Tibial nerve (tissue), 4 donors: ENCODE data around the gene TMC2. TPM values are rescaled to one million over a fixed set of nuclear protein-coding genes. Genes with fewer than 3 reads are reported as not detected.

Experiments used
- DNase-seq, 2 donors: peaks; one replicate each; pipeline ENCODE4 v3.0.0-alpha.2; 2019; ENCODE audit warnings: low spot score in 2 of 2
- H3K27ac ChIP-seq, 4 donors: fragments of 200-600 bp; sonication (generic) in 3 of 4; one replicate each; pipeline ENCODE4 v1.5.1; 2017 to 2019; ENCODE audit warnings: mild to moderate bottlenecking in 1 of 4
- H3K27me3 ChIP-seq, 2 donors: fragments of 200-600 bp; sonication (generic) in 1 of 2; one replicate each; pipeline versions ENCODE4 v1.5.1 to v1.6.0; 2017 to 2019
- H3K36me3 ChIP-seq, 3 donors: fragments of 200-600 bp; sonication (generic); one replicate each; pipeline ENCODE4 v1.5.1; 2018 to 2019
- H3K4me1 ChIP-seq, 4 donors: fragments of 200-600 bp; sonication (generic) in 3 of 4; one replicate each; pipeline ENCODE4 v1.5.1; 2017 to 2019
- H3K4me3 ChIP-seq, 4 donors: fragments of 200-600 bp; sonication (generic) in 3 of 4; one replicate each; pipeline ENCODE4 v1.5.1; 2017 to 2019; ENCODE audit warnings: mild to moderate bottlenecking in 1 of 4, moderate library complexity in 1 of 4
- H3K9me3 ChIP-seq, 4 donors: fragments of 200-600 bp; sonication (generic) in 3 of 4; one replicate each; pipeline ENCODE4 v1.5.1; 2017 to 2019
- EP300 ChIP-seq, 2 donors: sonication (generic); formaldehyde crosslinking; IDR thresholded peaks; one replicate each; pipeline ENCODE4 v1.6.1; 2017; ENCODE audit warnings: antibody characterized with exemption in 2 of 2, mild to moderate bottlenecking in 1 of 2
- POLR2A ChIP-seq, 2 donors: fragments of 450-650 bp; IDR thresholded peaks; one replicate each; pipeline ENCODE4 v1.6.1; 2017; ENCODE audit warnings: antibody characterized with exemption in 2 of 2, mild to moderate bottlenecking in 2 of 2, moderate library complexity in 2 of 2
- WGBS, 2 donors: methylation state at CpG; one replicate each; pipeline ENCODE4 v1.1.5; 2018; 5-methylcytosine and 5-hydroxymethylcytosine counted together
- total RNA-seq, 4 donors: library from RNA; depleted of rRNA; stranded (reverse); fragments of >200 nt; gene quantifications; one replicate each; pipeline ENCODE4 v1.1.0, GENCODE V29; 2016
- TF ChIP-seq, protein P1 (sequence below), 5 experiments: fragments of 200-600 bp in 3 of 5; fragments of 450-650 bp in 2 of 5; sonication (generic) in 3 of 5; IDR thresholded peaks; one replicate each; pipeline ENCODE4 v1.5.1; 2016 to 2019; ENCODE audit warnings: antibody characterized with exemption in 5 of 5, mild to moderate bottlenecking in 3 of 5, moderate library complexity in 2 of 5

The TMC2 gene
- total RNA-seq, 4 donors from 2014 or later: 0.21 to 0.59 (median 0.26) TPM

DNA sequence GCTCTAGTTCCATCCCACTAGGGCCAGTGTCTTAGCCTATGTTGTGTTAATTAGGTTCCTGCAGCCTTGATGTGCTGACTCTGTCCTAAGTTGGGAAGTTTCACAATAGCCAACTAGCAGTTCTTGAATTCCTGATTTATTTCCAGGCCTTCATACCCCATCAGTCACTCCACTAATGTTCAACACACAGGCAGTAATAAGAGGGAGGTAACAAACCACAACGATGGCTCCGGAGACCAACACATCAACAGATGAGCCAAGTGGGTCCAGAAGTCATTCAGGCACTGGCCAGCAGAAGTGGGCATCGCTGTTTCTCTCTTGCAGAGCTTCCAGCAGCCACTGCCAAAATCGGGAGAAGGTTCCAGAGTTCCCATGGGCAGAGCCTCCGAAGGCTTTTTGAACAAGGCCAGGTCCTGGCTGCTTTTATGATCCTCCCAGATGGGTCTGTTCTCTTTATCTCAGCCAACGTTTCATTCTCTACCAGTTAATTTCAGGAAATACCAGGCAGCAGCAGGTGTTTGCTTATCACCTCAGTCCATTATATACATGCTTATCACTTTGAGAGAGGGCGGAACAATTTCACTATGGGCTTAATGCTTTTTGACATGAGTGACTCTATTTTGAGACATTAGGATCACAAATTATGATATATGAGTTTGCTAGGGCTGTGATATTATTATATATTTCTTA is 67.6 kb downstream of the TMC2 start:
- Histone ChIP-seq H3K4me3 (no peak overlapping the region), H3K36me3 (no peaks in the 10 kb centered on the region), H3K9me3 (peaks cover 0 to 27% (median 4%) of the 10 kb centered on the region in 4 donors), H3K4me1 (no peaks in the 10 kb centered on the region), H3K27me3 (no peaks in the 10 kb centered on the region), H3K27ac (no peak overlapping the region)
- DNase-seq: no peak
- 81 to 84% methylated on average over 7 of the region's 7 CpGs for WGBS, 2 donors
- TF ChIP-seq EP300 (IDR thresholded peaks at IDR 0.05) (no peak), POLR2A (IDR thresholded peaks at IDR 0.05) (no peak)
- TF ChIP-seq, protein P1, sequence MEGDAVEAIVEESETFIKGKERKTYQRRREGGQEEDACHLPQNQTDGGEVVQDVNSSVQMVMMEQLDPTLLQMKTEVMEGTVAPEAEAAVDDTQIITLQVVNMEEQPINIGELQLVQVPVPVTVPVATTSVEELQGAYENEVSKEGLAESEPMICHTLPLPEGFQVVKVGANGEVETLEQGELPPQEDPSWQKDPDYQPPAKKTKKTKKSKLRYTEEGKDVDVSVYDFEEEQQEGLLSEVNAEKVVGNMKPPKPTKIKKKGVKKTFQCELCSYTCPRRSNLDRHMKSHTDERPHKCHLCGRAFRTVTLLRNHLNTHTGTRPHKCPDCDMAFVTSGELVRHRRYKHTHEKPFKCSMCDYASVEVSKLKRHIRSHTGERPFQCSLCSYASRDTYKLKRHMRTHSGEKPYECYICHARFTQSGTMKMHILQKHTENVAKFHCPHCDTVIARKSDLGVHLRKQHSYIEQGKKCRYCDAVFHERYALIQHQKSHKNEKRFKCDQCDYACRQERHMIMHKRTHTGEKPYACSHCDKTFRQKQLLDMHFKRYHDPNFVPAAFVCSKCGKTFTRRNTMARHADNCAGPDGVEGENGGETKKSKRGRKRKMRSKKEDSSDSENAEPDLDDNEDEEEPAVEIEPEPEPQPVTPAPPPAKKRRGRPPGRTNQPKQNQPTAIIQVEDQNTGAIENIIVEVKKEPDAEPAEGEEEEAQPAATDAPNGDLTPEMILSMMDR (IDR thresholded peaks at IDR 0.05): no peak

DNA sequence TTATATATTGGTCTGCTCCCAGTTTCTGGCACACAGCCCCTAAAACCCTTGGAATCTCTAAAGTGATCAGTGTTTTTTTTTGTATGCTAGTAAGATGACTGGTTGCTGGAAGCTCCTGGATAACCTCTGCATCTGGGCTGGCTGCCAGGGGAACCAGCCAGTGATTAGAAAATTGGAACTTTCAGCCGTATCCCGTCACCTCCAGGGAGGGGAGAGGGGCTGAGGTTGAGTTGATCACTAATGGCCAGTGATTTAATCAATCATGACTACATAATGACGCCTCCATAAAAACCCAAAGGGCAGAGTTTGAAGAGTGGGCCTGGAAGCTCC is 68.1 kb downstream of the TMC2 start:
- Histone ChIP-seq H3K9me3 (peaks cover 0 to 27% (median 4%) of the 10 kb centered on the region in 4 donors), H3K36me3 (no peaks in the 10 kb centered on the region), H3K4me3 (no peak overlapping the region), H3K27ac (no peak overlapping the region), H3K4me1 (no peaks in the 10 kb centered on the region), H3K27me3 (no peaks in the 10 kb centered on the region)
- DNase-seq: no peak
- TF ChIP-seq, protein P1 (IDR thresholded peaks at IDR 0.05): no peak
- TF ChIP-seq EP300 (IDR thresholded peaks at IDR 0.05): no peak
- TF ChIP-seq POLR2A (IDR thresholded peaks at IDR 0.05): no peak
- WGBS, 2 donors: 67 to 77% methylated on average over 3 of the region's 3 CpGs

DNA sequence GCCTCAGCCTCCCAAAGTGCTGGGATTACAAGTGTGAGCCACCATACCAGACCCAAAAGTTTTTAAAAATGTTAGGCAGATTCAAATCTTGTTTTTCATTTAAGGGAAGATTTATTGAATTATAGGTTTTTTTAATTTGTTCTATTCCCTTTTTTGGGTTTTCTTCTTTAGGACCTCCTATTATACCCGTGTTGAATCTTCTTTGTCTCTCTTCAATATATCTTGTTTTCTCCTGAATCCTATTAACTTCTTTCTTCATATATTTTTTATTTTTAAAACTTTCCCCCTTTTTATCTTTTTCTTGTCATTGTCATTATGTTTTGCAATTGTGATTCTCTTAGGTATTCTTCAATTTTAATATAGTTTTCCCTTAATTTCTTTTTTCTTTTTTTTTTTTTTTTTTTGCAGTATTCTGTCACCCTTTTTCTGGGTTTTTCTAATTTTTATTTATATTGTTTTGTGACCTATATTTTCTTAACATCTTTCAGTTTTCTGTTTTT is 70.2 kb downstream of the TMC2 start:
- Histone ChIP-seq H3K4me1 (no peaks in the 10 kb centered on the region), H3K36me3 (no peaks in the 10 kb centered on the region), H3K27ac (no peak overlapping the region), H3K4me3 (no peak overlapping the region), H3K9me3 (peaks cover 0 to 27% (median 4%) of the 10 kb centered on the region in 4 donors), H3K27me3 (no peaks in the 10 kb centered on the region)
- 89 to 97% methylated on average over 1 of the region's 1 CpG for WGBS, 2 donors
- TF ChIP-seq, protein P1 (IDR thresholded peaks at IDR 0.05): no peak
- TF ChIP-seq POLR2A (IDR thresholded peaks at IDR 0.05): no peak
- no peak for TF ChIP-seq EP300 (IDR thresholded peaks at IDR 0.05)
- no peak for DNase-seq

DNA sequence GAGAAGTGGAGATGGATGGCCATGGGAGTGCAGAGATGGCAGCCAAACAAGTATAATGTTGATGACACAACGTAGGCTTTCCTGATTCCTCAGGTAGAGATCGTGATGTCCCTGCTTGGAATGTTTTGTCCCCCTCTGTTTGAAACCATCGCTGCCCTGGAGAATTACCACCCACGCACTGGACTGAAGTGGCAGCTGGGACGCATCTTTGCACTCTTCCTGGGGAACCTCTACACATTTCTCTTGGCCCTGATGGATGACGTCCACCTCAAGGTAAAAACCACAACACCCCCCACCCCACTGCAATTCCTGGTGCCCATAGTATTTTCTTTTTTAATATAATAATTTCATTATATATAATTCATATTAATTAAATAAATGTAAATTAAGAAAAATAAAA is 74.0 kb downstream of the TMC2 start:
- TF ChIP-seq, protein P1 (IDR thresholded peaks at IDR 0.05): no peak
- TF ChIP-seq POLR2A (IDR thresholded peaks at IDR 0.05): no peak
- no peak for TF ChIP-seq EP300 (IDR thresholded peaks at IDR 0.05)
- no peaks in the 10 kb centered on the region for H3K27me3 ChIP-seq
- no peaks in the 10 kb centered on the region for H3K36me3 ChIP-seq
- no peak overlapping the region for H3K4me3 ChIP-seq
- peaks cover 0 to 27% (median 4%) of the 10 kb centered on the region in 4 donors for H3K9me3 ChIP-seq
- no peak for DNase-seq
- 80 to 93% methylated on average over 6 of the region's 6 CpGs for WGBS, 2 donors
- H3K27ac ChIP-seq: no peak overlapping the region
- H3K4me1 ChIP-seq: no peaks in the 10 kb centered on the region

DNA sequence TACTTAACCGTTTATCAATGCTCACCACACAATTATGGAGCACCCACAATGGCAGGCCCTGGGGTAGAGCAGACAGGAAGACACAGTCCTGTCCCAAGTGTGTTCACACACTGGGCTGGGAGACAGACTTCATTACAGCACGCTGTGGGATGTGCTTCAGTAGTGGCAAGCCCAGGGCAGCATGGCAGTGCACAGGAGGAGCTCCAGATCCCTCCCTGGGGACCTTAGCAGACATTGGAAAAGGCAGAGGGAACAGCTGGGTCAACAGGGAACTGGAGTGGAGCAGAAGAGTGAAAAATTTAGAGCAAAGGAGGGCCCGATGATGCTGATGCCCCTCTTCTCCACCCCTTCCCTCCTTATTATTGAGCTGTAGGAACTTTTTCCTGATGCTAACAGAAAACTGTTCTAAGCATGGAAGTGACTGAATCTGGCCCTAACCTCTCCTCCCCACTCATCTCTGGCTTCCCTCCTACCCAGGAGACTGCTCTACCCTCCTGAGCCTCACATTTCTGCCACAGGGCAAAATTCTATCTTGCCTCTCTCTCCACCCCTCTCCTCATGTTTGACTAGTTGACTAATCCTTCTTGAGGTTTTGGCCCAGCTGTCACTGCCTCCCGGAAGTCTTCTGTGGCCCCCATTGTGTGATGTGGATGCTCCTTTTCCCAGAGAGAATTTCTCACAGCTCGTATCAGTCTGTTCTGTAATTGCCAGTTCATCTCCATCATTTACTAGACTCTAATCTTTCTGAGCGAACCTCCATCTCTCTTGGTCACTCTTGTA is 74.8 kb downstream of the TMC2 start:
- TF ChIP-seq EP300 (IDR thresholded peaks at IDR 0.05) (no peak), POLR2A (IDR thresholded peaks at IDR 0.05) (no peak)
- TF ChIP-seq, protein P1 (IDR thresholded peaks at IDR 0.05): no peak
- no peaks in the 10 kb centered on the region for H3K36me3 ChIP-seq
- no peak overlapping the region for H3K4me3 ChIP-seq
- DNase-seq: no peak
- H3K27me3 ChIP-seq: no peaks in the 10 kb centered on the region
- WGBS, 2 donors: 56 to 60% methylated on average over 6 of the region's 6 CpGs
- H3K4me1 ChIP-seq: no peaks in the 10 kb centered on the region
- peaks cover 0 to 19% (median 4%) of the 10 kb centered on the region in 4 donors for H3K9me3 ChIP-seq
- no peak overlapping the region for H3K27ac ChIP-seq
